Loucy (cell line): ENCODE data around the gene SPEG.

Experiments used
- H2AFZ ChIP-seq: fragments of 200-600 bp; sonication (generic); 2 replicates; pipeline ENCODE4 v1.6.0; 2016; ENCODE audit warnings: antibody characterized with exemption, mild to moderate bottlenecking, low read length, moderate library complexity
- H3F3A ChIP-seq: fragments of 200-600 bp; 2 replicates; pipeline ENCODE4 v1.6.0; 2016; ENCODE audit warnings: antibody characterized with exemption, low read depth, mild to moderate bottlenecking
- H3K27me3 ChIP-seq: fragments of 200-600 bp; sonication (generic); 2 replicates; pipeline ENCODE4 v1.6.1; 2014; ENCODE audit warnings: low read length, mild to moderate bottlenecking; ENCODE audit not compliant: insufficient read depth, poor library complexity, severe bottlenecking
- H3K36me3 ChIP-seq: fragments of 200-600 bp; sonication (generic); 2 replicates; pipeline ENCODE4 v1.6.1; 2016; ENCODE audit warnings: low read length; ENCODE audit not compliant: insufficient read depth
- H3K4me1 ChIP-seq: fragments of 200-600 bp; sonication (generic); 2 replicates; pipeline ENCODE4 v1.5.1; 2014; ENCODE audit warnings: low read length, mild to moderate bottlenecking; ENCODE audit not compliant: insufficient read depth, poor library complexity, severe bottlenecking
- H3K4me2 ChIP-seq: fragments of 200-600 bp; sonication (generic); 2 replicates; pipeline ENCODE4 v1.6.0; 2014; ENCODE audit warnings: antibody characterized with exemption, low read length, low read depth, mild to moderate bottlenecking; ENCODE audit not compliant: poor library complexity, severe bottlenecking
- H3K4me3 ChIP-seq: fragments of 200-600 bp; sonication (generic); 2 replicates; pipeline ENCODE4 v1.5.1; 2014; ENCODE audit warnings: low read length, mild to moderate bottlenecking, mixed read lengths; ENCODE audit not compliant: poor library complexity, severe bottlenecking
- H3K79me2 ChIP-seq: fragments of 200-600 bp; sonication (generic); 2 replicates; pipeline ENCODE4 v1.6.1; 2014; ENCODE audit warnings: low read length; ENCODE audit not compliant: insufficient read depth
- H3K9ac ChIP-seq: fragments of 200-600 bp; sonication (generic); 2 replicates; pipeline ENCODE4 v1.6.0; 2014; ENCODE audit warnings: mild to moderate bottlenecking, low read depth, low read length, moderate library complexity; ENCODE audit not compliant: poor library complexity, severe bottlenecking
- H3K9me2 ChIP-seq: fragments of 200-600 bp; sonication (generic); replicated peaks from 2 replicates; pipeline ENCODE4 v1.6.1; 2016; ENCODE audit warnings: low read depth, low read length, mixed read lengths
- H3K9me3 ChIP-seq: fragments of 200-600 bp; sonication (generic); 2 replicates; pipeline ENCODE4 v1.6.1; 2014; ENCODE audit warnings: mild to moderate bottlenecking, antibody characterized with exemption, low read length, low read depth; ENCODE audit not compliant: insufficient read depth
- H4K20me1 ChIP-seq: fragments of 200-600 bp; sonication (generic); 2 replicates; pipeline ENCODE4 v1.6.0; 2014; ENCODE audit warnings: antibody characterized with exemption, low read length, mild to moderate bottlenecking; ENCODE audit not compliant: insufficient read depth, poor library complexity, severe bottlenecking
- CTCF ChIP-seq: fragments of 200-600 bp; sonication (generic); conservative IDR thresholded peaks from 2 replicates; pipeline ENCODE4 v1.5.1; 2014; ENCODE audit warnings: mild to moderate bottlenecking, antibody characterized with exemption, low read length
- EZH2phosphoT487 ChIP-seq: fragments of 200-600 bp; IDR thresholded peaks from 2 replicates; pipeline ENCODE4 v1.6.1; 2018; ENCODE audit warnings: antibody characterized with exemption, mild to moderate bottlenecking, moderate library complexity, borderline replicate concordance

Gene SPEG

GRCh38 chr2:219536967-219537366 lies 102.3 kb downstream of the SPEG start:
- H2AFZ ChIP-seq, result no peak overlapping the region
- no peaks in the 10 kb centered on the region for H3K79me2 ChIP-seq
- H3F3A ChIP-seq, result no peaks in the 10 kb centered on the region
- no peaks in the 10 kb centered on the region for H4K20me1 ChIP-seq
- H3K36me3 ChIP-seq, result no peaks in the 10 kb centered on the region
- H3K4me1 ChIP-seq, result no peaks in the 10 kb centered on the region
- no peak overlapping the region for H3K4me2 ChIP-seq
- H3K9ac ChIP-seq, result no peak overlapping the region
- TF ChIP-seq CTCF, result no peak
- TF ChIP-seq EZH2phosphoT487, result no peak
- no peak overlapping the region for H3K4me3 ChIP-seq
- no peaks in the 10 kb centered on the region for H3K9me3 ChIP-seq
- H3K27me3 ChIP-seq, result no peaks in the 10 kb centered on the region
- no peaks in the 10 kb centered on the region for H3K9me2 ChIP-seq

GRCh38 chr2:219537657-219538488 lies 103.2 kb downstream of the SPEG start:
- no peaks in the 10 kb centered on the region for H3K9me2 ChIP-seq
- no peaks in the 10 kb centered on the region for H3K36me3 ChIP-seq
- no peak overlapping the region for H2AFZ ChIP-seq
- no peaks in the 10 kb centered on the region for H3F3A ChIP-seq
- H3K4me2 ChIP-seq, result no peak overlapping the region
- H4K20me1 ChIP-seq, result peaks cover 6% of the 10 kb centered on the region
- H3K4me3 ChIP-seq, result no peak overlapping the region
- no peaks in the 10 kb centered on the region for H3K27me3 ChIP-seq
- H3K79me2 ChIP-seq, result no peaks in the 10 kb centered on the region
- no peaks in the 10 kb centered on the region for H3K9me3 ChIP-seq
- peaks cover 6% of the 10 kb centered on the region for H3K4me1 ChIP-seq
- H3K9ac ChIP-seq, result no peak overlapping the region
- TF ChIP-seq EZH2phosphoT487 (no peak), CTCF (no peak)

- Histone ChIP-seq H3K36me3 (no peaks in the 10 kb centered on the region), H3K27me3 (no peaks in the 10 kb centered on the region), H3K9me3 (no peaks in the 10 kb centered on the region), H2AFZ (no peak overlapping the region), H3K79me2 (no peaks in the 10 kb centered on the region), H3K4me3 (no peak overlapping the region), H4K20me1 (peaks cover 7% of the 10 kb centered on the region), H3K9ac (no peak overlapping the region), H3K9me2 (no peaks in the 10 kb centered on the region), H3K4me2 (no peak overlapping the region), H3F3A (no peaks in the 10 kb centered on the region), H3K4me1 (peaks cover 10% of the 10 kb centered on the region)
- TF ChIP-seq CTCF (no peak), EZH2phosphoT487 (no peak)
Observed at GRCh38 chr2:219538504-219538951, 103.9 kb downstream of the SPEG start.
